ENCODE results near the gene RNASE12.
"Not testable (repeated sequence)": the region's sequence is repeated elsewhere in the genome, so short reads cannot be mapped to it uniquely, and the experiment has no call there.

RNASE12 gene

GRCh38 chr14:20578325-20578724, 12.9 kb downstream of the RNASE12 start:
- no peak for DNase-seq

- DNase-seq = not testable (repeated sequence)
These were observed 18.7 kb downstream of the RNASE12 start for GRCh38 chr14:20572382-20572990.

DNA sequence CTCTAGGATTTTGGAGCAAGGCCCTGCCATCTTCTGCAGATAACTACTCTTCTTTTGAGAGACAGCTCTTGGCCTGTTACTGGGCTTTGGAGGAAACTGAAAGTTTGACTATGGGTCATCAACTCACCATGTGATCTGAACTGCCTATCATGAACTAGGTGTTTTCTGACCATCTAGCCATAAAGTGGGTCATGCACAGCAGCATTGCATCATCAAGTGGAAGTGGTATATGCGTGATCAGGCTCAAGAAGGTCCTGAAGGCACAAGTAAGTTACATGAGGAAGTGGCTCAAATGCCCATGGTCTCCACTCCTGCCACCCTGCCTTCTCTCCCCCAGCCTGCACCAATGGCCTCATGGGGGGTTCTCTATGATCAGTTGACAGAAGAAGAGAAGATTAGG, 20.5 kb downstream of the RNASE12 start:
- not testable (repeated sequence) for DNase-seq

DNA sequence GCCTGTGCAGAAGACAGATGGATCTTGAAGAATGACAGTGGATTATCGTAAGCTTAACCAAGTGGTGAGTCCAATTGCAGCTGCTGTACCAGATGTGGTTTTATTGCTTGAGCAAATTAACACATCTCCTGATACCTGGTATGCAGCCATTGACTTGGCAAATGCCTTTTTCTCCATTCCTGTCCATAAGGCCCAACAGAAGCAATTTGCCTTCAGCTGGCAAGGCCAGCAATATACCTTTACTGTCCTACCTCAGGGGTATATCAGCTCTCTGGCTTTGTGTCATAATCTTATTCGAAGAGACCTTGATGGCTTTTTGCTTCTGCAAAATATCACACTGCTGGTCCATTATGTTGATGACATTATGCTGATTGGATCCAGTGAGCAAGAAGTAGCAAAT, 21.3 kb downstream of the RNASE12 start:
- not testable (repeated sequence) for DNase-seq

DNA sequence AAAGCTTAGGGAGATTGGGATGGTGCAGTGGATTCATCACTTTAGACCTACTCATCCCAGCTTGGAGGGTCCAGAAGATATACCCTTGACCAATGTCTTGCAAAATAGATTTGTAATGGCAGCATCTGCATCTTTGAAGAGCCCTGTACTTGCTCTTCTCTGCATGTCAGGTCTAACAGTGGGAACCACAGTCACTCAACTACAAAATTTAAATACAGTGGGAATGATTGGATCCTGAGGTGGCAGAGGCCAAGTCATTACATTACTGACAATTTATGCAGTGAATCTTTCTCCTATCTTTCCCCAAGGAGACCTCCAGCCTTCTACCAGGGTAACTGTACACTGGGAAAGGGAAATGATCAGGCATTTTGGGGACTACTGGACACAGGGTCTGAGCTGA, 22.1 kb downstream of the RNASE12 start:
- DNase-seq = no peak

GRCh38 chr14:20568393-20568792, 22.8 kb downstream of the RNASE12 start:
- DNase-seq = no peak

DNA sequence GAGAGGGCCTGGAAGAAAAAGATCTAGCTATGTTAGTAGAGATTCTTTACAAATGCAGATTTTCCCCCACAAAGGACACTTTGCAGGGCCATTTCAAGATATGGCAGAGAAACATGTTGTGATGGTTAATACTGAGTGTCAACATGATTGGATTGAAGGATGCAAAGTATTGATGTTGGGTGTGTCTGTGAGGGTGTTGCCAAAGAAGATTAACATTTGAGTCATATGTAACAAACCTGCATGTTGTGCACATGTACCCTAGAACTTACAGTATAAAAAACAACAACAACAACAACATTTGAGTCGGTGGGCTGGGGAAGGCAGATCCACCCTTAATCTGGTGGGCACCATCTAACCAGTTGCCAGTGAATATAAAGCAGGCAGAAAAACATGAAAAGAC, 24.0 kb downstream of the RNASE12 start:
- not testable (repeated sequence) for DNase-seq

- no peak for DNase-seq
These were observed 26.6 kb downstream of the RNASE12 start for GRCh38 chr14:20564501-20564997.

- DNase-seq = no peak
These were observed 27.2 kb downstream of the RNASE12 start for GRCh38 chr14:20563971-20564370.

DNA sequence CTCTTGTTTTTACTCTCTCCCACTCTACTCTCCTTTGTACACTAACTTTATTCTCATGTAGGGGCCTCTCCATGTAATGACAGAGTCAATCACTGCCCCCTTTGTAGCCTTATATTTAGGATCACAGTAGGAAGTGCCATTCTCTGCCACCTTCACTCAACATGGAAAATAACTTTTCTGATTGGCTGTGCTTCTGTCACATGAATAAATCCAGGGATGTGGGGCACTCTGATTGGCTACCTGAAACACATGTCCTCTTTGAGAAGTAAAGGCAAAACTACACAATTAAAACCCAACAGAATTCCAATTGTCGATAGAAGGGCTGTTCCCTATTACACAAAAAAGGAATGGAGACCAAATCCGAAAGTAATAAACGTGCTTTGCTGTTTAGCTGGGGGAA, 30.2 kb downstream of the RNASE12 start, which contains the start of gene RNASE9:
Gene RNASE9, minus strand, starts transcription at position 87 of the 400 bp plus-strand sequence.
- DNase-seq = no peak

- no peak for DNase-seq
These were observed 31.7 kb downstream of the RNASE12 start for GRCh38 chr14:20559461-20559904.

GRCh38 chr14:20557212-20557542, 34.0 kb downstream of the RNASE12 start:
- no peak for DNase-seq

GRCh38 chr14:20556500-20557211, 34.5 kb downstream of the RNASE12 start:
- no peak for DNase-seq

DNA sequence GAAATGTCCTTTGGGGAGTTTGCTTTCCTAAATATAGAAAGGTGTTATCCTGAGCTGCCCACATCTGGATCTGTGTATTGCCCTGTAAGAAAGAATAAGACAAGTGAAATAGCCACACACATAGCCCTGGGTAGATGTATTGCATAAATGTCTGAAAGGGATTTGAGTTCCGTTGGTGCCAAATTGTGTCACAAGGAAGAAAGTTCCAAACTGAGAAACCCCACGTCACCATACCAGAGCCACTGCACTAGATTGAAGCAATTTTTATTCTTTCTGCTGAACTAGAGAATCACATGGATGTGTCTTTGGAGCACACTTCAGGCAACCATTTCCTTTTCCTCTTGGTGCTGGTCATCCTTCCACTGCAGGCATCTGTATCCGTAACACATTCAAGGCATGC, 35.3 kb downstream of the RNASE12 start:
- no peak for DNase-seq

DNA sequence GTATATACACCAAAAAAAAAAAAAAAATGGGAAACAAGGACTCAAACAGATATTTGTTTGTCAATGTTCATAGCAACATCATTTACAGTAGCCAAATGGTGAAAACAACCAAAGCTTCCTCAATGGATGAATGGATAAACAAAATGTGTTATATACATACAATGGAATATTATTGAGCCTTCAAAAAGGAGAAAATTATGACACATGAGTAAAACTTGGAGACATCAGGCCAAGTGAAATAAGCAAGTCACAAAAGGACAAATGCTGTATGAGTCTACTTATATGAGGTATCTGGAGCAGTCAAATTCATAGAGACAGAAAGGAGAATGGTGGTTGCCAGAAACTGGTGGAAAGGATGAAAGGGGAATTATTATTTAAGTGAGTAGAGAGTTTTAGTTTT, 38.2 kb downstream of the RNASE12 start:
- DNase-seq = no peak

DNA sequence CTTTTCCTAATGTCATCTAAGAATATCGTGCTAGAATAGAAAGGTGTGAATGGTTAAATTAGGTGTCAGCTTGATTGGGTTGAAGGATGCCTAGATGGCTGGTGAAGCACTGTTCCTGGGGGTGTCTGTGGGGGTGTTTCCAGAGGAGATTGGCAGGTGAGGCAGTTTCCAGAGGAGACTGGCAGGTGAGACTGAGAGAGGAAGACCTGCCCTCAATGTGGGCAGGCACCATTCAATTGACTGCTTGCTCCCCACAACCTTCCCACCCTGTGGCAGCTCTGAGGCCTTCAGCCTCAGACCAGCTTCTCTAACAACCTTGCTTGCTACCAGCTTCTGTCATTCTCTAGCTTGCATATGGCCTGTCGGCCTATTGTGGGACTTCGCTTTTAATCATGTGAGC, 39.6 kb downstream of the RNASE12 start:
- DNase-seq = no peak

DNA sequence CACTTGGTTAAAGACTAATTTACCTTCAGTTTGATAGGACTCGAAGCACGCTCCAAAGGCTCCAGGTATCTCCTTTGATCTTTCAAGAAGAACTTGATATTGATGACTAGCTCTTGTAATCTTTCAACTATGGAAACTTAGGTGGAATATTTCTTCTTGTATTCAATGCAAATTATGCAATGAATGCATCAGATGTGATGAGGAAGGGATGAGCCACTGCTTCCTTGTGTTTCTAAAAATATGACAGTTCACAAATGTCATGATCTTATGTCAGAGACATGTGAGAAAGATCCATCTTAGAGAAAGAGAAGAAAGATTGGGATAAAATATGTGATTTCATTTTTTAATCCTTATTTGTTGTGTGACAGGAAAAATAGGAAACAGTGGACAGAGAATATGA, 40.2 kb downstream of the RNASE12 start:
- DNase-seq = no peak

- no peak for DNase-seq
These were observed 42.6 kb downstream of the RNASE12 start for GRCh38 chr14:20548414-20549158.

GRCh38 chr14:20546877-20547276, 44.3 kb downstream of the RNASE12 start:
- DNase-seq = no peak

Data from stimulated activated CD4-positive, alpha-beta T cell treated with anti-CD3 and anti-CD28 coated beads, Interleukin-4, amount 100 ng/mL, for 4 hours (primary cell).